ENCODE results near the gene GOLM1. TPM values are rescaled to one million over a fixed set of nuclear protein-coding genes. Genes with fewer than 3 reads are reported as not detected.

The GOLM1 gene
- total RNA-seq, 1 donor from 2014 or later = 55.0 TPM

DNA sequence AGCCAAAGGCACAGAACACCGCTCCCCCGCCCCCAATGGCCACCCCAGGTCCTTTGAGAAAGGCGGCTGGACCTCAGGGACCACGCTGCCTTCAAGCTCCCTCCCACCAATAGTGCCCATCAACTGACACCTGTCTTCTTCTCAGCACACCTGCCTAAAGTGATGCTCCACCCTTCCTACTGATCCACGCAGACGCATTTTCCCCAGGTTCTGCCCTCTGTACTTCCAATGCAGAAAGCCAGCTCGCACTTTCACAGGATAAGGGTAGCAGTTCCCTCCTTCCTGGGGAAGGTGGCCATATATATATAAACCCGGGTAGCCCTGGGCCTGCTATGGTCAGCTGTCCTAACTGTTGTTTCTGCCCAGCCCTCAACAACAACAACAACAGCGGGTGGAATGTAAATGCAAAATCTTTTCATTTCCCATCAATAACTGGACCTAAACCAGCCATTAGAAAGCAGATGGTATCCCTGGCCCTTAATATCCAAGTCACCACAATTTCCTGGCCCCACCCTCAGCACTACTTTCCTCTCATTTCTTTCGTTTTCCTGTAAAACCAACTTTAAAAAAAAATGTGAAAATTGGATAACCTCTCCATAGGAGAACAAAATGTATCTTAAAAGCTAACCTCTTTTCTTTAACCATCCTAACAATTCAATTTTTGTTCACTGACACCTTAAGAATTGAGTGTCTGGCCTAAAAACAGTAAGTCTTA lies 1.7 kb downstream of the GOLM1 start:
- H3K4me3 Mint-ChIP-seq (ENCODE audit: unreplicated experiment) = peak overlapping the region; percentile 74
- TF ChIP-seq, protein P1, sequence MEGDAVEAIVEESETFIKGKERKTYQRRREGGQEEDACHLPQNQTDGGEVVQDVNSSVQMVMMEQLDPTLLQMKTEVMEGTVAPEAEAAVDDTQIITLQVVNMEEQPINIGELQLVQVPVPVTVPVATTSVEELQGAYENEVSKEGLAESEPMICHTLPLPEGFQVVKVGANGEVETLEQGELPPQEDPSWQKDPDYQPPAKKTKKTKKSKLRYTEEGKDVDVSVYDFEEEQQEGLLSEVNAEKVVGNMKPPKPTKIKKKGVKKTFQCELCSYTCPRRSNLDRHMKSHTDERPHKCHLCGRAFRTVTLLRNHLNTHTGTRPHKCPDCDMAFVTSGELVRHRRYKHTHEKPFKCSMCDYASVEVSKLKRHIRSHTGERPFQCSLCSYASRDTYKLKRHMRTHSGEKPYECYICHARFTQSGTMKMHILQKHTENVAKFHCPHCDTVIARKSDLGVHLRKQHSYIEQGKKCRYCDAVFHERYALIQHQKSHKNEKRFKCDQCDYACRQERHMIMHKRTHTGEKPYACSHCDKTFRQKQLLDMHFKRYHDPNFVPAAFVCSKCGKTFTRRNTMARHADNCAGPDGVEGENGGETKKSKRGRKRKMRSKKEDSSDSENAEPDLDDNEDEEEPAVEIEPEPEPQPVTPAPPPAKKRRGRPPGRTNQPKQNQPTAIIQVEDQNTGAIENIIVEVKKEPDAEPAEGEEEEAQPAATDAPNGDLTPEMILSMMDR (IDR thresholded peaks at IDR 0.05) = no peak
- no peaks in the 10 kb centered on the region for H3K36me3 Mint-ChIP-seq (ENCODE audit: low read depth)
- peaks cover 53% of the 10 kb centered on the region for H3K4me1 Mint-ChIP-seq (ENCODE audit: low read depth)
- H3K27me3 Mint-ChIP-seq (ENCODE audit: low read depth) = no peaks in the 10 kb centered on the region
- no peaks in the 10 kb centered on the region for H3K9me3 Mint-ChIP-seq (ENCODE audit: low read depth)
- DNase-seq (ENCODE audit: low spot score) = no peak
- no peak overlapping the region for H3K27ac Mint-ChIP-seq (ENCODE audit: unreplicated experiment)

DNA sequence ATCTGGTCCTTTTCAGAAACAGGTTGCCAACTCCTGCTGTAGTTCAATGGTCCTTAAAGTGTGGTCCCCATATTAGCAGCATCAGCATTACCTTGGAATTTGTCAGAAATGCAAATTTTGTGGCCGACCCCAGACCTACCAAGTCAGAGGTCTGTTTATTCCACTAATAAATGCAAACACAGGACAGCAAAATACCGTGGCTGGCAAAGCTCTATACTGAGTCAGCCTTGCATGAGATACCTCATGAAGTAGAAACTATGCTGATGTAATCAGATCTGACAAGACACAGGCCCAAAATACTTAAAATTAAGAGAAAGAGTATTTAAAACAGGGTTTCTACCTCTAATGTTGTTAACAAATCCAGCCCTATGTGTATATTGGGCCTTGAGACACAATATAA lies 3.0 kb downstream of the GOLM1 start:
- H3K4me3 Mint-ChIP-seq (ENCODE audit: unreplicated experiment) = no peak overlapping the region
- TF ChIP-seq, protein P1 (IDR thresholded peaks at IDR 0.05) = no peak
- peaks cover 56% of the 10 kb centered on the region for H3K4me1 Mint-ChIP-seq (ENCODE audit: low read depth)
- DNase-seq (ENCODE audit: low spot score) = no peak
- peak overlapping the region; percentile 73 for H3K27ac Mint-ChIP-seq (ENCODE audit: unreplicated experiment)
- no peaks in the 10 kb centered on the region for H3K27me3 Mint-ChIP-seq (ENCODE audit: low read depth)
- no peaks in the 10 kb centered on the region for H3K36me3 Mint-ChIP-seq (ENCODE audit: low read depth)
- H3K9me3 Mint-ChIP-seq (ENCODE audit: low read depth) = no peaks in the 10 kb centered on the region

DNA sequence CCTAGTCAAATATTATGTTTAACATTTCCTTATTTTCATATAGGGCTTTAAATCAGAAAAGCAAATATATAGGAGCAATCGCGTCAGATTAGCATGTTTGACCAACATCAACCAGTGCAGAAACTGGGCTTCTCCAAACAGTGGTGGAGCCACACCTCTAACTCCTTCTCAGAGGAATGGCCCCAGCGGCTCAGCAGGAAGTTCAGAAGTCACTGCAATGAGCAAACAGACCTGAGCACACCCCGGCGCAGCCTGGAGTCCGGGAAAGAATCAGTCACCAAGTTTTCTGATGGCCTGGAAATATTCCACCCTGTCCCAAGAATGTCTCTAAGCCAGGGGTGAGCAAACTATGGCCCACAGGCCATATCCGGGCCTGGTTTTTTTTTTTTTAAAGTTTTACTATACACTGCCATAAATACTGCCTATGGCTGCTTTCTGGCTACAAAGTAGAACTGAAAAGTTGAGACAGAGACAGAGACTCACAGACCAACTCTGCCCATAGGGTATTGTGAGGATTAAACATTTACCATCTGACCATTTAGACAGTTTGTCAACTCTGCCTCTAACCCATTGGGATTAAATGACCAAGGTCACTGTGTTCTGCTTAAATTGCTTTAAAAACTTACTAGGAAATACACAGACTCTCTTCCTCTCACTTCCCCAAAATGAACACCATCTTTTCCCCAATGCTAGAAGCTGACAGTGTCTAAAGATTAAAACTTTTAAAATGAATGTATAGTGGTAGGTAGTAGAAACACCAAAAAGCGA lies 5.4 kb downstream of the GOLM1 start:
- TF ChIP-seq, protein P1 (IDR thresholded peaks at IDR 0.05) = no peak
- Mint-ChIP-seq H3K27me3 (ENCODE audit: low read depth) (no peaks in the 10 kb centered on the region), H3K36me3 (ENCODE audit: low read depth) (no peaks in the 10 kb centered on the region), H3K27ac (ENCODE audit: unreplicated experiment) (peak overlapping the region; percentile 60), H3K4me3 (ENCODE audit: unreplicated experiment) (peak overlapping the region; percentile 53), H3K9me3 (ENCODE audit: low read depth) (no peaks in the 10 kb centered on the region), H3K4me1 (ENCODE audit: low read depth) (peaks cover 54% of the 10 kb centered on the region)
- DNase-seq (ENCODE audit: low spot score) = no peak

DNA sequence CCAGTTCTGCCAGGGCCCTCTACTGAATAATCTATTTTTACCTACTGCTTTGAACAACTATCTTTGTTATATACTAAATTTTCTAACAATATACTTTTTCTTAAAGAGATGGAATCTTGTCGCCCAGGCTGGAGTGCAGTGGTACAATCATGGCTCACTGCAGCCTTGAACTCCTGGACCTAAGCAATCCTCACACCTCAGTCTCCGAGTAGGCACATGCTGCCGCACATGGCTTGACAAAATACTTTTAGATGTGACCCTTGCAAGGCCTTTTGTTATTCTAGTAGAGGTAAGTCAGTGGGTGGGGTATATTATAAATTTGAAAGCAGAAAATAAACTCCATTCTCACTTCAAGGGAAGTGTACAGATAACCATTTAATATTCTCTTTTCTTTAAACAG lies 7.9 kb downstream of the GOLM1 start:
- Mint-ChIP-seq H3K36me3 (ENCODE audit: low read depth) (no peaks in the 10 kb centered on the region), H3K9me3 (ENCODE audit: low read depth) (peaks cover 5% of the 10 kb centered on the region), H3K27me3 (ENCODE audit: low read depth) (no peaks in the 10 kb centered on the region)

DNA sequence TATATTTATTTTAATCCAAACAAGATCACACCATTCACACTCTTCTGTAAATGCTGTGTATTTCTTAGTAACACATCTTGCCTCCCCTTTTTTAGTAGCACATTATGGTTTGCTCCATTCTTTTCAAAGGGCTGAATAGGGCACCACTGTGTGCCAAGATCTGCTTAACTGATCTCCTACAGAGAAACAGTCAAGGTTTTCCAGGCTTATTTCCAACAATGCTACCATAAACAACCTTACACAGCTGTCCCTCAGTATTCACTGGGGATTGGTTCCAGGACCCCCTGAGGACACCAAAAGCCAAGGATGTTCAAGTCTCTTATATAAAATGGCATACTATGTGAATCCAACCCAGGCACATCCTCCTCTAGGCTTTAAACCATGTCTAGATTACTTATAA lies 16.5 kb downstream of the GOLM1 start:
- peaks cover 2% of the 10 kb centered on the region for H3K9me3 Mint-ChIP-seq (ENCODE audit: low read depth)
- no peak overlapping the region for H3K27ac Mint-ChIP-seq (ENCODE audit: unreplicated experiment)
- no peak for DNase-seq (ENCODE audit: low spot score)
- peaks cover 6% of the 10 kb centered on the region for H3K36me3 Mint-ChIP-seq (ENCODE audit: low read depth)
- peaks cover 20% of the 10 kb centered on the region for H3K4me1 Mint-ChIP-seq (ENCODE audit: low read depth)
- no peaks in the 10 kb centered on the region for H3K27me3 Mint-ChIP-seq (ENCODE audit: low read depth)
- TF ChIP-seq, protein P1 (IDR thresholded peaks at IDR 0.05) = no peak
- H3K4me3 Mint-ChIP-seq (ENCODE audit: unreplicated experiment) = no peak overlapping the region

More for the DNA sequence above, 7.9 kb downstream of the GOLM1 start:
- Mint-ChIP-seq H3K4me1 (ENCODE audit: low read depth) (peaks cover 35% of the 10 kb centered on the region), H3K27ac (ENCODE audit: unreplicated experiment) (no peak overlapping the region), H3K4me3 (ENCODE audit: unreplicated experiment) (no peak overlapping the region)
- TF ChIP-seq, protein P1 (IDR thresholded peaks at IDR 0.05) = no peak
- DNase-seq (ENCODE audit: low spot score) = no peak
